HG02884 (cell line): ENCODE results near the gene ZNF219.

Experiments used
- ATAC-seq: cut with Tn5 transposase; IDR thresholded peaks from one replicate; pipeline ENCODE4 v1.9.1; 2021; ENCODE audit warnings: mild to moderate bottlenecking, moderate library complexity; ENCODE audit not compliant: unreplicated experiment

The ZNF219 gene

GRCh38 chr14:21102521-21103410 is 4.3 kb upstream of the ZNF219 start:
- no peak for ATAC-seq

- no peak for ATAC-seq
Measured at GRCh38 chr14:21101802-21102413, 3.5 kb upstream of the ZNF219 start.

GRCh38 chr14:21100931-21101330 is 2.5 kb upstream of the ZNF219 start, which contains the start of gene TMEM253:
TMEM253 (plus strand) TSS chr14:21101066; CDS start chr14:21101344, 278 bp downstream.
- no peak for ATAC-seq

GRCh38 chr14:21099596-21099985 is 1.1 kb upstream of the ZNF219 start:
- ATAC-seq: no peak

GRCh38 chr14:21098892-21099595 is 589 bp upstream of the ZNF219 start:
- no peak for ATAC-seq

- ATAC-seq: no peak
Measured at GRCh38 chr14:21097636-21098075, 799 bp downstream of the ZNF219 start.

- ATAC-seq: no peak
Measured at GRCh38 chr14:21096978-21097635, 1.3 kb downstream of the ZNF219 start.

GRCh38 chr14:21096438-21096837 is 2.0 kb downstream of the ZNF219 start:
- ATAC-seq: no peak

- no peak for ATAC-seq
Measured at GRCh38 chr14:21095430-21096205, 2.8 kb downstream of the ZNF219 start.

- ATAC-seq: no peak
Measured at GRCh38 chr14:21093769-21094681, 4.4 kb downstream of the ZNF219 start.

- no peak for ATAC-seq
Measured at GRCh38 chr14:21093018-21093417, 5.4 kb downstream of the ZNF219 start.

- ATAC-seq: peak; percentile 91
Measured at GRCh38 chr14:21092273-21093011, 6.0 kb downstream of the ZNF219 start.

- no peak for ATAC-seq
Measured at GRCh38 chr14:21091821-21092272, 6.6 kb downstream of the ZNF219 start.

GRCh38 chr14:21090940-21091663 is 7.4 kb downstream of the ZNF219 start:
- no peak for ATAC-seq

- ATAC-seq: no peak
Measured at GRCh38 chr14:21090194-21090939, 8.1 kb downstream of the ZNF219 start.

- no peak for ATAC-seq
Measured at GRCh38 chr14:21089877-21090193, 8.6 kb downstream of the ZNF219 start.

- no peak for ATAC-seq
Measured at GRCh38 chr14:21089271-21089670, 9.2 kb downstream of the ZNF219 start.
